ENCODE results near the gene PROS1.
"Not testable (repeated sequence)": the region's sequence is repeated elsewhere in the genome, so short reads cannot be mapped to it uniquely, and the experiment has no call there.

DNA sequence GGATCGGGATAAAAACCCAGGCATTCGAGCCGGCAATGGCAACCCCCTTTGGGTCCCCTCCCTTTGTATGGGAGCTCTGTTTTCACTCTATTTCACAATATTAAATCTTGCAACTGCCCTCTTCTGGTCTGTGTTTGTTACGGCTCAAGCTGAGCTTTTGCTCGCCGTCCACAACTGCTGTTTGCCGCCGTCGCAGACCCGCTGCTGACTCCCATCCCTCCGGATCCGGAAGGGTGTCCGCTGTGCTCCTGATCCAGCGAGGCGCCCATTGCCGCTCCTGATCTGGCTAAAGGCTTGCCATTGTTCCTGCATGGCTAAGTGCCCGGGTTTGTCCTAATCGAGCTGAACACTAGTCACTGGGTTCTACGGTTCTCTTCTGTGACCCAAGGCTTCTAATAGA is 8.6 kb downstream of the PROS1 start:
- not testable (repeated sequence) for TF ChIP-seq MAZ (IDR thresholded peaks at IDR 0.05; ENCODE audit: borderline replicate concordance, low read depth, low read length); KDM1A (IDR thresholded peaks at IDR 0.05; ENCODE audit: low read depth); RNF2 (IDR thresholded peaks at IDR 0.05; ENCODE audit: borderline replicate concordance, low read depth); RCOR1 (IDR thresholded peaks at IDR 0.05; ENCODE audit: low read depth, low read length); MYC (IDR thresholded peaks at IDR 0.05; ENCODE audit: borderline replicate concordance, low read length); EHMT2 (IDR thresholded peaks at IDR 0.05; ENCODE audit: low read depth); POLR2A (IDR thresholded peaks at IDR 0.05; ENCODE audit: low read length); EP300 (IDR thresholded peaks at IDR 0.05); SMC3 (IDR thresholded peaks at IDR 0.05)
- TF ChIP-seq, protein P1, sequence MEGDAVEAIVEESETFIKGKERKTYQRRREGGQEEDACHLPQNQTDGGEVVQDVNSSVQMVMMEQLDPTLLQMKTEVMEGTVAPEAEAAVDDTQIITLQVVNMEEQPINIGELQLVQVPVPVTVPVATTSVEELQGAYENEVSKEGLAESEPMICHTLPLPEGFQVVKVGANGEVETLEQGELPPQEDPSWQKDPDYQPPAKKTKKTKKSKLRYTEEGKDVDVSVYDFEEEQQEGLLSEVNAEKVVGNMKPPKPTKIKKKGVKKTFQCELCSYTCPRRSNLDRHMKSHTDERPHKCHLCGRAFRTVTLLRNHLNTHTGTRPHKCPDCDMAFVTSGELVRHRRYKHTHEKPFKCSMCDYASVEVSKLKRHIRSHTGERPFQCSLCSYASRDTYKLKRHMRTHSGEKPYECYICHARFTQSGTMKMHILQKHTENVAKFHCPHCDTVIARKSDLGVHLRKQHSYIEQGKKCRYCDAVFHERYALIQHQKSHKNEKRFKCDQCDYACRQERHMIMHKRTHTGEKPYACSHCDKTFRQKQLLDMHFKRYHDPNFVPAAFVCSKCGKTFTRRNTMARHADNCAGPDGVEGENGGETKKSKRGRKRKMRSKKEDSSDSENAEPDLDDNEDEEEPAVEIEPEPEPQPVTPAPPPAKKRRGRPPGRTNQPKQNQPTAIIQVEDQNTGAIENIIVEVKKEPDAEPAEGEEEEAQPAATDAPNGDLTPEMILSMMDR (IDR thresholded peaks at IDR 0.05): not testable (repeated sequence)
- TF ChIP-seq, protein P2, sequence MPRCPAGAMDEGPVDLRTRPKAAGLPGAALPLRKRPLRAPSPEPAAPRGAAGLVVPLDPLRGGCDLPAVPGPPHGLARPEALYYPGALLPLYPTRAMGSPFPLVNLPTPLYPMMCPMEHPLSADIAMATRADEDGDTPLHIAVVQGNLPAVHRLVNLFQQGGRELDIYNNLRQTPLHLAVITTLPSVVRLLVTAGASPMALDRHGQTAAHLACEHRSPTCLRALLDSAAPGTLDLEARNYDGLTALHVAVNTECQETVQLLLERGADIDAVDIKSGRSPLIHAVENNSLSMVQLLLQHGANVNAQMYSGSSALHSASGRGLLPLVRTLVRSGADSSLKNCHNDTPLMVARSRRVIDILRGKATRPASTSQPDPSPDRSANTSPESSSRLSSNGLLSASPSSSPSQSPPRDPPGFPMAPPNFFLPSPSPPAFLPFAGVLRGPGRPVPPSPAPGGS (IDR thresholded peaks at IDR 0.05): not testable (repeated sequence)
- TF ChIP-seq, protein P3, sequence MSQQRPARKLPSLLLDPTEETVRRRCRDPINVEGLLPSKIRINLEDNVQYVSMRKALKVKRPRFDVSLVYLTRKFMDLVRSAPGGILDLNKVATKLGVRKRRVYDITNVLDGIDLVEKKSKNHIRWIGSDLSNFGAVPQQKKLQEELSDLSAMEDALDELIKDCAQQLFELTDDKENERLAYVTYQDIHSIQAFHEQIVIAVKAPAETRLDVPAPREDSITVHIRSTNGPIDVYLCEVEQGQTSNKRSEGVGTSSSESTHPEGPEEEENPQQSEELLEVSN (IDR thresholded peaks at IDR 0.05; ENCODE audit: borderline replicate concordance, low read depth): not testable (repeated sequence)
- TF ChIP-seq, protein P4, sequence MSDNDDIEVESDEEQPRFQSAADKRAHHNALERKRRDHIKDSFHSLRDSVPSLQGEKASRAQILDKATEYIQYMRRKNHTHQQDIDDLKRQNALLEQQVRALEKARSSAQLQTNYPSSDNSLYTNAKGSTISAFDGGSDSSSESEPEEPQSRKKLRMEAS (IDR thresholded peaks at IDR 0.05): not testable (repeated sequence)
- TF ChIP-seq, protein P5, sequence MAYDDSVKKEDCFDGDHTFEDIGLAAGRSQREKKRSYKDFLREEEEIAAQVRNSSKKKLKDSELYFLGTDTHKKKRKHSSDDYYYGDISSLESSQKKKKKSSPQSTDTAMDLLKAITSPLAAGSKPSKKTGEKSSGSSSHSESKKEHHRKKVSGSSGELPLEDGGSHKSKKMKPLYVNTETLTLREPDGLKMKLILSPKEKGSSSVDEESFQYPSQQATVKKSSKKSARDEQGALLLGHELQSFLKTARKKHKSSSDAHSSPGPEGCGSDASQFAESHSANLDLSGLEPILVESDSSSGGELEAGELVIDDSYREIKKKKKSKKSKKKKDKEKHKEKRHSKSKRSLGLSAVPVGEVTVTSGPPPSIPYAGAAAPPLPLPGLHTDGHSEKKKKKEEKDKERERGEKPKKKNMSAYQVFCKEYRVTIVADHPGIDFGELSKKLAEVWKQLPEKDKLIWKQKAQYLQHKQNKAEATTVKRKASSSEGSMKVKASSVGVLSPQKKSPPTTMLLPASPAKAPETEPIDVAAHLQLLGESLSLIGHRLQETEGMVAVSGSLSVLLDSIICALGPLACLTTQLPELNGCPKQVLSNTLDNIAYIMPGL (CRISPR knock-in tag; IDR thresholded peaks at IDR 0.05; ENCODE audit: borderline replicate concordance): not testable (repeated sequence)
